Astrocyte (in vitro differentiated cells and primary cell): ENCODE data around the gene OR1N2.

ENCODE experiments used
- EZH2 ChIP-seq: IDR thresholded peaks from 2 replicates; pipeline ENCODE4 v1.6.1; 2012; ENCODE audit warnings: mild to moderate bottlenecking, low read length, inconsistent platforms; ENCODE audit not compliant: insufficient read depth
- TF ChIP-seq, protein P1 (sequence below): IDR thresholded peaks from 2 replicates; pipeline ENCODE4 v1.5.1; 2011; ENCODE audit warnings: low read depth, mild to moderate bottlenecking, inconsistent platforms, low read length, moderate library complexity; ENCODE audit not compliant: insufficient read depth

DNA sequence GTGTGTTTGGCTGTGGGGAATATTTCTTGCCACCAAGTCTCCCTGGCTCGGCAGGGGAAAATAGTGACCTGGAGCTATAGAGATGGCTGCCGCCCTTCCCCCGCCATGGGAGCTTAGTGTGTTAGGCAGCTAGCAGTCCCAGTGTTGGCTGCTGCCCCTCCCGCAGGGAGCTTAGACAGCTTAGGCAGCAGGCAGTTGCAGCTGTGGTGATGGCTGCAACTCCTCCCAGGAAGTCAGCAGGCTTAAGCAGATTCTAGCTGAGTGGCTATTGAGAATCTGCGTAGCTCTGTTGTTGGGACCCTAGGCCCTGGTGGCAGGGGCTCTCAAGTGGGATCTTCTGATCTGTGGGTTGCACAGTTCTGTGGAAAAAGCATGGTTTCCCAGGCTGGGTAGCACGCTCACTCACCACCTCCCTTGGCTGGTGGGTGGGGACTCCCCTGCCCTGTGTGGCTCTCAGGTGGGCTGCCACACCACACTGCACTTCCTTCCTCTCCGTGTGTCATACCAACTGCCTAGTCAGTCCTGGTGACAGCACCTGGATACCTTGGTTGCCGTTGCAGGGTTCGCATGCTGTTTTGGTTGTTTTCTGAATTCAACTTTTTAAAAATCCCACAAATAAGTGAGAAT, 9.3 kb downstream of the OR1N2 start:
- TF ChIP-seq, protein P1, sequence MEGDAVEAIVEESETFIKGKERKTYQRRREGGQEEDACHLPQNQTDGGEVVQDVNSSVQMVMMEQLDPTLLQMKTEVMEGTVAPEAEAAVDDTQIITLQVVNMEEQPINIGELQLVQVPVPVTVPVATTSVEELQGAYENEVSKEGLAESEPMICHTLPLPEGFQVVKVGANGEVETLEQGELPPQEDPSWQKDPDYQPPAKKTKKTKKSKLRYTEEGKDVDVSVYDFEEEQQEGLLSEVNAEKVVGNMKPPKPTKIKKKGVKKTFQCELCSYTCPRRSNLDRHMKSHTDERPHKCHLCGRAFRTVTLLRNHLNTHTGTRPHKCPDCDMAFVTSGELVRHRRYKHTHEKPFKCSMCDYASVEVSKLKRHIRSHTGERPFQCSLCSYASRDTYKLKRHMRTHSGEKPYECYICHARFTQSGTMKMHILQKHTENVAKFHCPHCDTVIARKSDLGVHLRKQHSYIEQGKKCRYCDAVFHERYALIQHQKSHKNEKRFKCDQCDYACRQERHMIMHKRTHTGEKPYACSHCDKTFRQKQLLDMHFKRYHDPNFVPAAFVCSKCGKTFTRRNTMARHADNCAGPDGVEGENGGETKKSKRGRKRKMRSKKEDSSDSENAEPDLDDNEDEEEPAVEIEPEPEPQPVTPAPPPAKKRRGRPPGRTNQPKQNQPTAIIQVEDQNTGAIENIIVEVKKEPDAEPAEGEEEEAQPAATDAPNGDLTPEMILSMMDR = no peak
- no peak for TF ChIP-seq EZH2
